KOPT-K1 (cell line): ENCODE results near the gene USP15.
"Not testable (repeated sequence)": the region's sequence is repeated elsewhere in the genome, so short reads cannot be mapped to it uniquely, and the experiment has no call there.

Experiments
- H3K27ac ChIP-seq: fragments of 200-600 bp; sonication (generic); 2 replicates; pipeline ENCODE4 v1.5.1; 2016; ENCODE audit warnings: antibody characterized with exemption, mild to moderate bottlenecking, low read depth, low read length; ENCODE audit not compliant: poor library complexity, severe bottlenecking
- H3K36me3 ChIP-seq: fragments of 200-600 bp; sonication (generic); 2 replicates; pipeline ENCODE4 v1.5.1; 2017; ENCODE audit warnings: antibody characterized with exemption, mild to moderate bottlenecking, low read length, moderate library complexity; ENCODE audit not compliant: insufficient read depth
- H3K9me3 ChIP-seq: fragments of 200-600 bp; sonication (generic); 2 replicates; pipeline ENCODE4 v1.5.1; 2017; ENCODE audit warnings: antibody characterized with exemption, low read length, mild to moderate bottlenecking; ENCODE audit not compliant: insufficient read depth, poor library complexity, severe bottlenecking

The USP15 gene

GRCh38 chr12:62313727-62314380 is 53.6 kb downstream of the USP15 start:
- H3K27ac ChIP-seq = no peak overlapping the region
- H3K9me3 ChIP-seq = peaks cover 25% of the 10 kb centered on the region
- peaks cover 92% of the 10 kb centered on the region for H3K36me3 ChIP-seq

- peaks cover 91% of the 10 kb centered on the region for H3K36me3 ChIP-seq
- peaks cover 33% of the 10 kb centered on the region for H3K9me3 ChIP-seq
- H3K27ac ChIP-seq = no peak overlapping the region
Observed at GRCh38 chr12:62317017-62317416, 56.8 kb downstream of the USP15 start.

- H3K9me3 ChIP-seq = peaks cover 33% of the 10 kb centered on the region
- no peak overlapping the region for H3K27ac ChIP-seq
- peaks cover 97% of the 10 kb centered on the region for H3K36me3 ChIP-seq
Observed at GRCh38 chr12:62319058-62319457, 58.9 kb downstream of the USP15 start.

- Histone ChIP-seq H3K9me3 (peaks cover 33% of the 10 kb centered on the region), H3K36me3 (peaks cover 97% of the 10 kb centered on the region), H3K27ac (no peak overlapping the region)
Observed at GRCh38 chr12:62320054-62320453, 59.9 kb downstream of the USP15 start.

- H3K27ac ChIP-seq = no peak overlapping the region
- peaks cover 99% of the 10 kb centered on the region for H3K36me3 ChIP-seq
- H3K9me3 ChIP-seq = peaks cover 13% of the 10 kb centered on the region
Observed at GRCh38 chr12:62323386-62323785, 63.2 kb downstream of the USP15 start.

GRCh38 chr12:62328296-62328921 is 68.2 kb downstream of the USP15 start:
- Histone ChIP-seq H3K36me3 (peaks cover 92% of the 10 kb centered on the region), H3K9me3 (no peaks in the 10 kb centered on the region), H3K27ac (no peak overlapping the region)

- H3K9me3 ChIP-seq = no peaks in the 10 kb centered on the region
- no peak overlapping the region for H3K27ac ChIP-seq
- peaks cover 90% of the 10 kb centered on the region for H3K36me3 ChIP-seq
Observed at GRCh38 chr12:62331306-62331705, 71.1 kb downstream of the USP15 start.

- peaks cover 90% of the 10 kb centered on the region for H3K36me3 ChIP-seq
- peaks cover 11% of the 10 kb centered on the region for H3K9me3 ChIP-seq
- no peak overlapping the region for H3K27ac ChIP-seq
Observed at GRCh38 chr12:62332598-62332997, 72.4 kb downstream of the USP15 start.

- H3K36me3 ChIP-seq = peaks cover 91% of the 10 kb centered on the region
Observed at GRCh38 chr12:62335057-62335456, 74.9 kb downstream of the USP15 start.

GRCh38 chr12:62335796-62336195 is 75.6 kb downstream of the USP15 start:
- H3K27ac ChIP-seq = no peak overlapping the region
- peaks cover 91% of the 10 kb centered on the region for H3K36me3 ChIP-seq
- H3K9me3 ChIP-seq = peaks cover 42% of the 10 kb centered on the region

More at GRCh38 chr12:62335057-62335456, 74.9 kb downstream of the USP15 start:
- Histone ChIP-seq H3K27ac (no peak overlapping the region), H3K9me3 (peaks cover 35% of the 10 kb centered on the region)

GRCh38 chr12:62337643-62338042 is 77.4 kb downstream of the USP15 start:
- not testable (repeated sequence) for H3K27ac ChIP-seq
- H3K36me3 ChIP-seq = peaks cover 97% of the 10 kb centered on the region
- H3K9me3 ChIP-seq = peaks cover 60% of the 10 kb centered on the region

- not testable (repeated sequence) for H3K27ac ChIP-seq
- Histone ChIP-seq H3K36me3 (peaks cover 83% of the 10 kb centered on the region), H3K9me3 (peaks cover 81% of the 10 kb centered on the region)
Observed at GRCh38 chr12:62342614-62343303, 82.6 kb downstream of the USP15 start.

- not testable (repeated sequence) for H3K27ac ChIP-seq
- H3K9me3 ChIP-seq = peaks cover 74% of the 10 kb centered on the region
Observed at GRCh38 chr12:62343304-62344120, 83.3 kb downstream of the USP15 start.

GRCh38 chr12:62344731-62345556 is 84.7 kb downstream of the USP15 start:
- Histone ChIP-seq H3K36me3 (peaks cover 78% of the 10 kb centered on the region), H3K9me3 (peaks cover 60% of the 10 kb centered on the region)
- not testable (repeated sequence) for H3K27ac ChIP-seq

More at GRCh38 chr12:62343304-62344120, 83.3 kb downstream of the USP15 start:
- peaks cover 79% of the 10 kb centered on the region for H3K36me3 ChIP-seq
